ENCODE data around the gene MOGAT3.

Gene MOGAT3

GRCh38 chr7:101226721-101227120, 25.9 kb upstream of the MOGAT3 start:
- Histone ChIP-seq H3K36me3 (ENCODE audit: insufficient read depth) (no peaks in the 10 kb centered on the region), H4K20me1 (ENCODE audit: insufficient read depth) (no peaks in the 10 kb centered on the region), H3K4me1 (ENCODE audit: low read depth, poor library complexity, severe bottlenecking) (no peaks in the 10 kb centered on the region), H3K4me3 (IDR thresholded peaks at IDR 0.05; ENCODE audit: insufficient read depth, low read depth, low read length) (no peak overlapping the region), H2AFZ (ENCODE audit: low read depth) (no peak overlapping the region), H3K9ac (no peak overlapping the region), H3K27me3 (ENCODE audit: insufficient read depth, low read depth) (no peaks in the 10 kb centered on the region), H3K4me2 (no peak overlapping the region), H3K27ac (no peak overlapping the region), H3K79me2 (ENCODE audit: insufficient read depth, low read depth) (no peaks in the 10 kb centered on the region; the same call in 1 of the 2 replicates)
- TF ChIP-seq, protein P1, sequence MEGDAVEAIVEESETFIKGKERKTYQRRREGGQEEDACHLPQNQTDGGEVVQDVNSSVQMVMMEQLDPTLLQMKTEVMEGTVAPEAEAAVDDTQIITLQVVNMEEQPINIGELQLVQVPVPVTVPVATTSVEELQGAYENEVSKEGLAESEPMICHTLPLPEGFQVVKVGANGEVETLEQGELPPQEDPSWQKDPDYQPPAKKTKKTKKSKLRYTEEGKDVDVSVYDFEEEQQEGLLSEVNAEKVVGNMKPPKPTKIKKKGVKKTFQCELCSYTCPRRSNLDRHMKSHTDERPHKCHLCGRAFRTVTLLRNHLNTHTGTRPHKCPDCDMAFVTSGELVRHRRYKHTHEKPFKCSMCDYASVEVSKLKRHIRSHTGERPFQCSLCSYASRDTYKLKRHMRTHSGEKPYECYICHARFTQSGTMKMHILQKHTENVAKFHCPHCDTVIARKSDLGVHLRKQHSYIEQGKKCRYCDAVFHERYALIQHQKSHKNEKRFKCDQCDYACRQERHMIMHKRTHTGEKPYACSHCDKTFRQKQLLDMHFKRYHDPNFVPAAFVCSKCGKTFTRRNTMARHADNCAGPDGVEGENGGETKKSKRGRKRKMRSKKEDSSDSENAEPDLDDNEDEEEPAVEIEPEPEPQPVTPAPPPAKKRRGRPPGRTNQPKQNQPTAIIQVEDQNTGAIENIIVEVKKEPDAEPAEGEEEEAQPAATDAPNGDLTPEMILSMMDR (conservative IDR thresholded peaks at IDR 0.05; ENCODE audit: low read depth, low read length) = no peak

DNA sequence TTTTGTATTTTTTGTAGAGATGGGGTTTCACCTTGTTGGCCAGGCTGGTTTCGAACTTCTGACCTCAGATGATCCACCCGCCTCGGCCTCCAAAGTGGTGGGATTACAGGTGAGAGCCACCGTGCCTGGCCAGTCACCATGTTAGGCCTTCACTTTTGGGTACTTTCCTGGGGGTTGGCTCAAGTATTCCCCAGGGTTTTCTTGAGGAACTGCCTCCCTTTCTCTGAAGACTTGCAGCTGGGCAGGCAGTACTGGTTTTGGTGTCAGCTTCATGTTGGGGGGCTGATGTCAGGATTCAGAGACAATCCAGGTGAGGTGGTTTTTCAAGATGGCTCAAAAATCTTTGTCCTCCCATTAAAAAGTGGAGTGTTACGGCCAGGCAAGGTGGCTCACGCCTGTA, 24.8 kb upstream of the MOGAT3 start:
- no peak overlapping the region for H3K9ac ChIP-seq
- no peaks in the 10 kb centered on the region for H3K36me3 ChIP-seq (ENCODE audit: insufficient read depth)
- H3K27ac ChIP-seq = no peak overlapping the region
- H3K4me1 ChIP-seq (ENCODE audit: low read depth, poor library complexity, severe bottlenecking) = no peaks in the 10 kb centered on the region
- H3K79me2 ChIP-seq (ENCODE audit: insufficient read depth, low read depth) = peaks cover 3% of the 10 kb centered on the region; the same call in 1 of the 2 replicates
- H3K4me3 ChIP-seq (IDR thresholded peaks at IDR 0.05; ENCODE audit: insufficient read depth, low read depth, low read length) = no peak overlapping the region
- H3K4me2 ChIP-seq = no peak overlapping the region
- no peak overlapping the region for H2AFZ ChIP-seq (ENCODE audit: low read depth)
- H3K27me3 ChIP-seq (ENCODE audit: insufficient read depth, low read depth) = no peaks in the 10 kb centered on the region
- TF ChIP-seq, protein P1 (conservative IDR thresholded peaks at IDR 0.05; ENCODE audit: low read depth, low read length) = no peak
- no peaks in the 10 kb centered on the region for H4K20me1 ChIP-seq (ENCODE audit: insufficient read depth)

GRCh38 chr7:101223528-101223927, 22.7 kb upstream of the MOGAT3 start:
- Histone ChIP-seq H2AFZ (ENCODE audit: low read depth) (no peak overlapping the region), H3K9ac (no peak overlapping the region), H3K4me2 (no peak overlapping the region), H3K4me1 (ENCODE audit: low read depth, poor library complexity, severe bottlenecking) (no peaks in the 10 kb centered on the region), H3K79me2 (ENCODE audit: insufficient read depth, low read depth) (peaks cover 9% of the 10 kb centered on the region; the same call in 1 of the 2 replicates), H4K20me1 (ENCODE audit: insufficient read depth) (no peaks in the 10 kb centered on the region), H3K4me3 (IDR thresholded peaks at IDR 0.05; ENCODE audit: insufficient read depth, low read depth, low read length) (no peak overlapping the region), H3K36me3 (ENCODE audit: insufficient read depth) (no peaks in the 10 kb centered on the region), H3K27me3 (ENCODE audit: insufficient read depth, low read depth) (no peaks in the 10 kb centered on the region), H3K27ac (no peak overlapping the region)
- TF ChIP-seq, protein P1 (conservative IDR thresholded peaks at IDR 0.05; ENCODE audit: low read depth, low read length) = no peak

DNA sequence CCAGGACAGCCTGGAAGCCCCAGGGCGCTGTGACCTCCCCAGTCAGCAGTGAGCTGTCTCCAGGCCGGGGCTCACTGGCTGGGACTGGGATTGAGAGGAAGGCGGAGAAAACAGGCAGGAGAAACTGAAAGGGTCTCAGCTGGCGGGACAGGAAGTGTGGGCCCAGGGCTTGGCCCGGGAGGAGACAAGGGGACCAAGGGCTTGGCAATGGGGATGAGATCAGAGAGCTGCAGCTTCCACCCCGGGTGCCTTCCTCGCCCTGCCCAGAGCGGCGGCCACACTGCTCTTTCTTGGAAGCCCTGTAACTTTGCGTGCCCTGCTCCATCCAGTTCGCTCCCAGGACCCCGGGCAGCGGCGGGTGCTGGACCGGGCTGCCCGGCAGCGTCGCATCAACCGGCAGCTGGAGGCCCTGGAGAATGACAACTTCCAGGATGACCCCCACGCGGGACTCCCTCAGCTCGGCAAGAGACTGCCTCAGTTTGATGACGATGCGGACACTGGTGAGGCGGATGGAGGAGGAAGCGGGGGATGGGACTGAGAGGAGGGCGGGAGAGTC, 21.5 kb upstream of the MOGAT3 start:
- H3K4me3 ChIP-seq (IDR thresholded peaks at IDR 0.05; ENCODE audit: insufficient read depth, low read depth, low read length) = no peak overlapping the region
- no peak overlapping the region for H3K4me2 ChIP-seq
- no peak overlapping the region for H2AFZ ChIP-seq (ENCODE audit: low read depth)
- H3K36me3 ChIP-seq (ENCODE audit: insufficient read depth) = no peaks in the 10 kb centered on the region
- no peaks in the 10 kb centered on the region for H3K27me3 ChIP-seq (ENCODE audit: insufficient read depth, low read depth)
- no peak overlapping the region for H3K27ac ChIP-seq
- H3K4me1 ChIP-seq (ENCODE audit: low read depth, poor library complexity, severe bottlenecking) = no peaks in the 10 kb centered on the region
- no peaks in the 10 kb centered on the region for H4K20me1 ChIP-seq (ENCODE audit: insufficient read depth)
- no peak overlapping the region for H3K9ac ChIP-seq
- TF ChIP-seq, protein P1 (conservative IDR thresholded peaks at IDR 0.05; ENCODE audit: low read depth, low read length) = no peak
- H3K79me2 ChIP-seq (ENCODE audit: insufficient read depth, low read depth) = peaks cover 9% of the 10 kb centered on the region; the same call in 1 of the 2 replicates
